Measurements from ENCODE around the gene ICA1. TPM values are rescaled to one million over a fixed set of nuclear protein-coding genes. Genes with fewer than 3 reads are reported as not detected.

Gene ICA1
- total RNA-seq, 5 donors from 2014 or later (not counting 1 experiment from before 2014, with no cell fraction given), result 0.82 to 2.4 (median 1.1) TPM

DNA sequence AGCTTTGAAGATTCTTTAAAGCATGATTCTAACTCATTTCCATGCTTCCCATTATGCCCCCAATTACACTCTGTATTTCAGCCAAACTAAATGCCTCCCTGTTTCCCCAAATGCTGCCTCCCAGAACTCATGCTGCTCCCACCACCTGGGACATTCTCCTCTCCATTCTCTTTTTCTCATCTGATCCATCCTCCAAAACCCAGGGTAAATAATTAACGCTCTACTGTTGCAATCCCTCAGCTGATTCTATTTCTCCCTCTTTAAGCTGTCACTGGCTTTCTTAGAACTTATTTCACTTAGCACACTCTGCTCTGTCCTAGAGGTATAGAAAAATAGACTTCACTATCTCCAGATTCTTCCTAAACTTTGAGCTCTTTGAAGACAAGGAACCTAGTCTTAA is 104.7 kb downstream of the ICA1 start:
- H3K27me3 ChIP-seq (replicated peaks in 1 of 2; ENCODE audit: control insufficient read depth in 2 of 2, extremely low read depth in 1 of 2, insufficient read depth in 2 of 2, low read length in 1 of 2), result no peaks in the 10 kb centered on the region
- no peak for DNase-seq
- WGBS (ENCODE audit: insufficient coverage), result 100% methylated on average over 1 of the region's 1 CpG
- H3K27ac ChIP-seq (ENCODE audit: low read length), result no peak overlapping the region
- H3K27me3 Mint-ChIP-seq, result no peaks in the 10 kb centered on the region
- CTCF ChIA-PET, result interaction anchor here in 1 of 2 donors (0.7 to 0.8 kb wide), 2 partner anchors 14 to 93 kb away, joined by 3 to 4 read pairs; no protein-coding TSS in a partner anchor
- no peaks in the 10 kb centered on the region for H3K36me3 ChIP-seq (ENCODE audit: control insufficient read depth in 2 of 2, extremely low read depth in 1 of 2, insufficient read depth in 1 of 2, low read length in 1 of 2)
- no peak for ATAC-seq (replicated peaks in 1 of 4)
- POLR2A ChIA-PET, result interaction anchor here in 1 of 2 donors (0.5 to 0.6 kb wide), 2 partner anchors 30 to 128 kb away, joined by 3 read pairs; no protein-coding TSS in a partner anchor
- H3K4me1 ChIP-seq (ENCODE audit: control insufficient read depth in 1 of 2, extremely low read depth in 1 of 2, insufficient read depth in 2 of 2, low read length in 2 of 2), result no peaks in the 10 kb centered on the region
- peaks cover 6 to 8% (median 8%) of the 10 kb centered on the region in 3 donors for H3K4me1 Mint-ChIP-seq
- H3K4me3 Mint-ChIP-seq, result no peak overlapping the region
- no peaks in the 10 kb centered on the region for H3K9me3 ChIP-seq
- H3K36me3 Mint-ChIP-seq, result peaks cover 4% of the 10 kb centered on the region
- no peak overlapping the region for H3K27ac Mint-ChIP-seq
- H3K4me3 ChIP-seq (ENCODE audit: control insufficient read depth in 1 of 2, extremely low read depth in 1 of 2, low read length in 1 of 2), result no peak overlapping the region
- H3K9me3 Mint-ChIP-seq, result peaks cover 2 to 7% (median 4%) of the 10 kb centered on the region in 3 donors

DNA sequence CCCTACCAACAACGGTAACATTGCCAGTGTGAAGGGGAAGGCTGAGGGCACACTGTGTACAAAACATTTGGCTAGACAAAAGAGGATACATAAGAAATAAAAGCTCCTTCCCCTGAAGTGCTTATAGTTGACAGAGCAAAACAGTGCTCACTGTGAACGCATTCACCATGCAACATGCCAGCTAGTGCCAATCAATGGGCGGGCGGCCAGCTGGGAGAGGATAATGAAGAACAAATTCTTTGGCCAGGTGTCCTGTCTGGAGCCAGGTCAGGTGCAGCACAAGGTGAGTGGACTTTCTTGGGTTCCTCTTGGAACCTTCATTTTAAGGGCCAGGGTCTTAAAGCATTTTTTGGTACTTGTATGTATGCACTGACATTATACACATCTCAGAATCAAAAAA is 106.1 kb downstream of the ICA1 start:
- Histone ChIP-seq H3K36me3 (ENCODE audit: control insufficient read depth in 2 of 2, extremely low read depth in 1 of 2, insufficient read depth in 1 of 2, low read length in 1 of 2) (no peaks in the 10 kb centered on the region), H3K27me3 (replicated peaks in 1 of 2; ENCODE audit: control insufficient read depth in 2 of 2, extremely low read depth in 1 of 2, insufficient read depth in 2 of 2, low read length in 1 of 2) (no peaks in the 10 kb centered on the region), H3K4me3 (ENCODE audit: control insufficient read depth in 1 of 2, extremely low read depth in 1 of 2, low read length in 1 of 2) (no peak overlapping the region), H3K4me1 (ENCODE audit: control insufficient read depth in 1 of 2, extremely low read depth in 1 of 2, insufficient read depth in 2 of 2, low read length in 2 of 2) (peaks cover 0 to 5% of the 10 kb centered on the region in 2 experiments), H3K27ac (ENCODE audit: low read length) (no peak overlapping the region), H3K9me3 (no peaks in the 10 kb centered on the region)
- Mint-ChIP-seq H3K4me3 (no peak overlapping the region), H3K27me3 (no peaks in the 10 kb centered on the region), H3K36me3 (peaks cover 4% of the 10 kb centered on the region), H3K27ac (no peak overlapping the region), H3K4me1 (peaks cover 14 to 21% (median 16%) of the 10 kb centered on the region in 3 donors), H3K9me3 (peaks cover 2 to 9% (median 9%) of the 10 kb centered on the region in 3 donors)
- DNase-seq (no peak), ATAC-seq (replicated peaks in 1 of 4) (no peak)
- CTCF ChIA-PET, result no interaction called here
- 100% methylated on average over 3 of the region's 4 CpGs for WGBS (ENCODE audit: insufficient coverage)
- POLR2A ChIA-PET, result no interaction called here

DNA sequence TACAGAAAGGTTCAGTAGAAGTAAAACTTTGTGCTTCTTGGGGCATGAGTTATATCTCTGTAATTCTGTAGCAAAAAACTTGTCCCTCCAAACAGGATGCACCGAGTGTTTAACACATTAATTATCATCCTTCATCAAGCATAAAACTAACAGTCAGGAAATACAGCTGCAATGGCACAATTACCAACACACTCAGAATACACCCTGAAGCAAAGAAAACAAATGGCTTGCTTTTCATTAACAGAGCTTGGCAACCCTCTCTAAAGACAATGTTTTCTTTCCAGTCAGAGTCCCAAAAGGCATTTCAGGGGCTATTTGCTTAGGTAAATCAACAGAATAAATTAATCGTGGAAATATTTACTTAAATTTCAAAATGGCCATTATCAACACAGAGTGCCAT is 107.7 kb downstream of the ICA1 start:
- H3K27me3 ChIP-seq (replicated peaks in 1 of 2; ENCODE audit: control insufficient read depth in 2 of 2, extremely low read depth in 1 of 2, insufficient read depth in 2 of 2, low read length in 1 of 2), result no peaks in the 10 kb centered on the region
- no peak for DNase-seq
- peaks cover 5 to 9% of the 10 kb centered on the region in 2 experiments for H3K4me1 ChIP-seq (ENCODE audit: control insufficient read depth in 1 of 2, extremely low read depth in 1 of 2, insufficient read depth in 2 of 2, low read length in 2 of 2)
- no peak overlapping the region for H3K4me3 Mint-ChIP-seq
- H3K9me3 ChIP-seq, result no peaks in the 10 kb centered on the region
- no peak overlapping the region for H3K27ac ChIP-seq (ENCODE audit: low read length)
- peaks cover 4% of the 10 kb centered on the region for H3K36me3 Mint-ChIP-seq
- H3K4me1 Mint-ChIP-seq, result peaks cover 29 to 36% (median 32%) of the 10 kb centered on the region in 3 donors
- 0% methylated on average over 1 of the region's 2 CpGs for WGBS (ENCODE audit: insufficient coverage)
- no peak overlapping the region for H3K4me3 ChIP-seq (ENCODE audit: control insufficient read depth in 1 of 2, extremely low read depth in 1 of 2, low read length in 1 of 2)
- no peak for ATAC-seq (replicated peaks in 1 of 4)
- ChIA-PET CTCF (no interaction called here), POLR2A (interaction anchor here (0.6 to 0.7 kb wide), 4 partner anchors 12 to 36 kb away, joined by 3 to 8 read pairs (median 4); no protein-coding TSS in a partner anchor)
- H3K9me3 Mint-ChIP-seq, result peaks cover 2 to 9% (median 9%) of the 10 kb centered on the region in 3 donors
- no peak overlapping the region for H3K27ac Mint-ChIP-seq
- no peaks in the 10 kb centered on the region for H3K27me3 Mint-ChIP-seq
- no peaks in the 10 kb centered on the region for H3K36me3 ChIP-seq (ENCODE audit: control insufficient read depth in 2 of 2, extremely low read depth in 1 of 2, insufficient read depth in 1 of 2, low read length in 1 of 2)

DNA sequence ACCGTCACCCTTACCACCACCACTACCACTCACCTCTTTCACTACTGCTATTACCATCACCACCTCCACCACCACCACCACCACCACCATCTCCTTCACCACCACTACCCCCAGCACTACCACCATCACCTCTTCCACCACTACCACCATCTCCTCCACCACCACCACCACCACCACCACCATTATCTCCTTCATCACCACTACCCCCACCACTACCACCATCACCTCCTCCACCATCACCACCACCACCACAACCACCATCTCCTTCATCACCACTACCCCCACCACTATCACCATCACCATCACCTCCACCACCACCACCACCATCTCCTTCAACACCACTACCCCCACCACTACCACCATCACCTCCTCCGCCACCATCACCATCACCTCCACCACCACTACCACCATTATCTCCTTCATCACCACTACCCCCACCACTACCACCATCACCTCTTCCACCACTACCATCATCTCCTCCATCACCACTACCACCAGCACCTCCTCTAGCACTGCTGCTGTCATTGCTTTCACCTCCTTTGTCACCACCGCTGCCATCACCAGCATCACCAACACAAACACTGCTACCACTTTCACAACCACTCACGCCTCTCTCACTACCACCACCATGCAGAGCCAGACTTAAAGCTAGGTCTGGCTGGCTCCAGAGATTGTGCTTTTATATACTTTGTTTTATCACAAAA is 109.3 kb downstream of the ICA1 start:
- Mint-ChIP-seq H3K9me3 (peaks cover 2 to 9% (median 9%) of the 10 kb centered on the region in 3 donors), H3K27ac (peak overlapping the region; percentile 31 to 33), H3K4me1 (peaks cover 38 to 48% (median 41%) of the 10 kb centered on the region in 3 donors), H3K27me3 (no peaks in the 10 kb centered on the region), H3K4me3 (no peak overlapping the region), H3K36me3 (peaks cover 4% of the 10 kb centered on the region)
- H3K4me1 ChIP-seq (ENCODE audit: control insufficient read depth in 1 of 2, extremely low read depth in 1 of 2, insufficient read depth in 2 of 2, low read length in 2 of 2), result peaks cover 12 to 18% of the 10 kb centered on the region in 2 experiments
- CTCF ChIA-PET, result no interaction called here
- H3K4me3 ChIP-seq (ENCODE audit: control insufficient read depth in 1 of 2, extremely low read depth in 1 of 2, low read length in 1 of 2), result no peak overlapping the region
- DNase-seq (peak in 2 of 35 experiments; percentile 15 to 30), ATAC-seq (replicated peaks in 1 of 4) (peak in 2 of 4 experiments; percentile 20 to 23)
- H3K9me3 ChIP-seq, result no peaks in the 10 kb centered on the region
- 71% methylated on average over 4 of the region's 4 CpGs for WGBS (ENCODE audit: insufficient coverage)
- no peaks in the 10 kb centered on the region for H3K36me3 ChIP-seq (ENCODE audit: control insufficient read depth in 2 of 2, extremely low read depth in 1 of 2, insufficient read depth in 1 of 2, low read length in 1 of 2)
- no peaks in the 10 kb centered on the region for H3K27me3 ChIP-seq (replicated peaks in 1 of 2; ENCODE audit: control insufficient read depth in 2 of 2, extremely low read depth in 1 of 2, insufficient read depth in 2 of 2, low read length in 1 of 2)
- H3K27ac ChIP-seq (ENCODE audit: low read length), result no peak overlapping the region
- POLR2A ChIA-PET, result no interaction called here

DNA sequence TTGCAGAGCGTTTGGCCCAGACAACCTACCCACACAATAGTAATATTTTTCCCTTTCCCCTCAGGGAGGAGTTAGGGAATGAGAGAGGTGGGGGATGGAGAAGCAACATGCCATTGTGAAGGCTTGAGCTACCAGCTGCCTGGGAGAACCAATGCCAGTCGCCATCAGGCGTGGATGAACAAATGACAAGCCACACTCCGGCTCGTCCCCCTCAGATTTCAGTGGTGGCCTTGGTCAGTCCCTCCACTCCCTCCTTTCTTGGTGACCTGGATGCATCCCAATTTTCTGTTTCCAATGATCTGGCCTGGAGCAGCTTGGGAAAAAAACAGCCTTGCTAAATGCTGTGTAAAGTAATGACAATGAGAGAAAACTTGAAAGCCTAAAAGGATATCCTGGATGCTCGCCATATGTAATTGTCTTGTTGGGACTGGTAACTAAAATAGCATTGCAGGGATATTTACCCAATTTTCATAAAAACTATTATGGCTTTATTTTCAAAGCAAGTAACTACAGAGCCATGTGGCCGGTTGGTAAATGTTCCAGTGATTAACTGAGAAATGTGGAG is 110.7 kb downstream of the ICA1 start:
- no peak for ATAC-seq (replicated peaks in 1 of 4)
- H3K36me3 Mint-ChIP-seq, result no peaks in the 10 kb centered on the region
- H3K27me3 ChIP-seq (replicated peaks in 1 of 2; ENCODE audit: control insufficient read depth in 2 of 2, extremely low read depth in 1 of 2, insufficient read depth in 2 of 2, low read length in 1 of 2), result no peaks in the 10 kb centered on the region

DNA sequence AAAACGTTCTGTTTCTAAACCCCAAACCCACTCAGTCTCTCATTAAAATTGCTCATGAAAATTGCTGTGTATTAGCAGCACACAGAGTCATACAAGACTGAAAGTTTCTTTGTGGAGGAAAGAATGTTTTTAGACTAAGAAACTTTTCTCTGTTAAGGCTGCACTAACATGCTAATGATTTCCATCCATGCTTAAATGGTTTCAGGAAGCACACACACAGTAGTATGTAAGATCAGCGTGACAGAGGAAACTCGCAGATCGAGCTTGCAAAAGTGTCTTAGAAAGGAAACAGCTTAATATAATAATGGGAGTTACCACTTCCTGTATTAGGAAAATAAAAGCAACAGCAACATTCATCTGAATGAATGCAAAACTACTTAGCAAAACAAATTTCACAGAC is 112.7 kb downstream of the ICA1 start:
- H3K27ac ChIP-seq (ENCODE audit: low read length), result peak overlapping the region; percentile 27
- H3K9me3 ChIP-seq, result no peaks in the 10 kb centered on the region
- H3K4me3 ChIP-seq (ENCODE audit: control insufficient read depth in 1 of 2, extremely low read depth in 1 of 2, low read length in 1 of 2), result no peak overlapping the region
- H3K9me3 Mint-ChIP-seq, result peaks cover 2 to 9% (median 9%) of the 10 kb centered on the region in 3 donors
- CTCF ChIA-PET, result interaction anchor here in 1 of 2 donors (0.7 to 1.6 kb wide), 4 partner anchors 20 to 468 kb away, joined by 3 to 4 read pairs (median 3); no protein-coding TSS in a partner anchor
- no peaks in the 10 kb centered on the region for H3K36me3 Mint-ChIP-seq
- no peaks in the 10 kb centered on the region for H3K36me3 ChIP-seq (ENCODE audit: control insufficient read depth in 2 of 2, extremely low read depth in 1 of 2, insufficient read depth in 1 of 2, low read length in 1 of 2)
- POLR2A ChIA-PET, result no interaction called here
- H3K4me1 ChIP-seq (ENCODE audit: control insufficient read depth in 1 of 2, extremely low read depth in 1 of 2, insufficient read depth in 2 of 2, low read length in 2 of 2), result peaks cover 18 to 20% of the 10 kb centered on the region in 2 experiments
- H3K4me1 Mint-ChIP-seq, result peaks cover 52 to 69% (median 53%) of the 10 kb centered on the region in 3 donors
- ATAC-seq (replicated peaks in 1 of 4) (peak; percentile 27 to 69 (median 58)), DNase-seq (peak in 1 of 35 experiments; percentile 43)
- no peaks in the 10 kb centered on the region for H3K27me3 ChIP-seq (replicated peaks in 1 of 2; ENCODE audit: control insufficient read depth in 2 of 2, extremely low read depth in 1 of 2, insufficient read depth in 2 of 2, low read length in 1 of 2)
- peak overlapping the region in 2 of 3 donors; percentile 1 to 31 for H3K4me3 Mint-ChIP-seq
- no CpG with 5 or more reads among the region's 4 CpGs for WGBS (ENCODE audit: insufficient coverage)
- H3K27me3 Mint-ChIP-seq, result no peaks in the 10 kb centered on the region
- peak overlapping the region; percentile 84 for H3K27ac Mint-ChIP-seq

More for the DNA sequence above, 110.7 kb downstream of the ICA1 start:
- no peaks in the 10 kb centered on the region for H3K27me3 Mint-ChIP-seq
- H3K27ac Mint-ChIP-seq, result peak overlapping the region; percentile 31 to 40
- H3K9me3 Mint-ChIP-seq, result peaks cover 2 to 9% (median 9%) of the 10 kb centered on the region in 3 donors
- CTCF ChIA-PET, result no interaction called here
- H3K27ac ChIP-seq (ENCODE audit: low read length), result no peak overlapping the region
- peaks cover 38 to 57% (median 41%) of the 10 kb centered on the region in 3 donors for H3K4me1 Mint-ChIP-seq
- H3K4me3 ChIP-seq (ENCODE audit: control insufficient read depth in 1 of 2, extremely low read depth in 1 of 2, low read length in 1 of 2), result no peak overlapping the region
- 98% methylated on average over 4 of the region's 7 CpGs for WGBS (ENCODE audit: insufficient coverage)
- DNase-seq, result no peak
- H3K4me1 ChIP-seq (ENCODE audit: control insufficient read depth in 1 of 2, extremely low read depth in 1 of 2, insufficient read depth in 2 of 2, low read length in 2 of 2), result peaks cover 18% of the 10 kb centered on the region in 2 experiments
- no peaks in the 10 kb centered on the region for H3K36me3 ChIP-seq (ENCODE audit: control insufficient read depth in 2 of 2, extremely low read depth in 1 of 2, insufficient read depth in 1 of 2, low read length in 1 of 2)
- POLR2A ChIA-PET, result interaction anchor here in 1 of 2 donors (0.6 kb wide), 1 partner anchor 25 kb away, joined by 3 read pairs; no protein-coding TSS in a partner anchor
- H3K4me3 Mint-ChIP-seq, result no peak overlapping the region
- no peaks in the 10 kb centered on the region for H3K9me3 ChIP-seq
